Measurements from ENCODE around the gene PIAS4.

PIAS4 gene

GRCh38 chr19:4023600-4024398, 16.3 kb downstream of the PIAS4 start:
- DNase-seq: no peak

GRCh38 chr19:4025317-4025716, 17.8 kb downstream of the PIAS4 start:
- DNase-seq: no peak

GRCh38 chr19:4027146-4027545, 19.6 kb downstream of the PIAS4 start:
- DNase-seq: no peak

GRCh38 chr19:4028334-4029246, 21.1 kb downstream of the PIAS4 start:
- DNase-seq: no peak

- no peak for DNase-seq
Observed at GRCh38 chr19:4029247-4029614, 21.7 kb downstream of the PIAS4 start.

GRCh38 chr19:4030552-4030951, 23.0 kb downstream of the PIAS4 start:
- no peak for DNase-seq

- no peak for DNase-seq
Observed at GRCh38 chr19:4030981-4031380, 23.4 kb downstream of the PIAS4 start.

- no peak for DNase-seq
Observed at GRCh38 chr19:4031420-4031819, 23.9 kb downstream of the PIAS4 start.

- no peak for DNase-seq
Observed at GRCh38 chr19:4032436-4032835, 24.9 kb downstream of the PIAS4 start.

GRCh38 chr19:4033028-4033956, 25.8 kb downstream of the PIAS4 start:
- no peak for DNase-seq

- DNase-seq: no peak
Observed at GRCh38 chr19:4034048-4035017, 26.8 kb downstream of the PIAS4 start.

- no peak for DNase-seq
Observed at GRCh38 chr19:4035018-4035566, 27.6 kb downstream of the PIAS4 start.

- DNase-seq: no peak
Observed at GRCh38 chr19:4035582-4035981, 28.0 kb downstream of the PIAS4 start.

- no peak for DNase-seq
Observed at GRCh38 chr19:4036576-4037300, 29.2 kb downstream of the PIAS4 start.

- no peak for DNase-seq
Observed at GRCh38 chr19:4037301-4037949, 29.9 kb downstream of the PIAS4 start.

GRCh38 chr19:4038057-4038456, 30.5 kb downstream of the PIAS4 start:
- DNase-seq: no peak

- DNase-seq: no peak
Observed at GRCh38 chr19:4038661-4039423, 31.3 kb downstream of the PIAS4 start.

- no peak for DNase-seq
Observed at GRCh38 chr19:4042064-4042730, 34.7 kb downstream of the PIAS4 start.

- no peak for DNase-seq
Observed at GRCh38 chr19:4042731-4043082, 35.2 kb downstream of the PIAS4 start.
